ENCODE data around the gene CD6.

CD6 gene

GRCh38 chr11:61011229-61011870, 39.9 kb downstream of the CD6 start:
- no peak for DNase-seq

GRCh38 chr11:61011950-61012736, 40.7 kb downstream of the CD6 start:
- no peak for DNase-seq

GRCh38 chr11:61012737-61013215, 41.3 kb downstream of the CD6 start:
- DNase-seq = no peak

GRCh38 chr11:61018059-61018458, 46.6 kb downstream of the CD6 start:
- no peak for DNase-seq

- DNase-seq = no peak
Observed at GRCh38 chr11:61019037-61019831, 47.8 kb downstream of the CD6 start.

- no peak for DNase-seq
Observed at GRCh38 chr11:61019832-61020405, 48.4 kb downstream of the CD6 start.

GRCh38 chr11:61020551-61021235, 49.2 kb downstream of the CD6 start:
- DNase-seq = no peak

GRCh38 chr11:61021661-61022212, 50.3 kb downstream of the CD6 start:
- peak; percentile 86 for DNase-seq

GRCh38 chr11:61022311-61023085, 51.0 kb downstream of the CD6 start:
- DNase-seq = peak; percentile 51

GRCh38 chr11:61023086-61023965, 51.8 kb downstream of the CD6 start:
- peak; percentile 71 for DNase-seq

- no peak for DNase-seq
Observed at GRCh38 chr11:61023966-61024295, 52.5 kb downstream of the CD6 start.

- no peak for DNase-seq
Observed at GRCh38 chr11:61024938-61025820, 53.7 kb downstream of the CD6 start.

- no peak for DNase-seq
Observed at GRCh38 chr11:61025821-61026120, 54.3 kb downstream of the CD6 start.

- DNase-seq = peak; percentile 40
Observed at GRCh38 chr11:61026121-61027031, 54.9 kb downstream of the CD6 start.

GRCh38 chr11:61027141-61027840, 55.8 kb downstream of the CD6 start:
- DNase-seq = peak; percentile 51

GRCh38 chr11:61028135-61028729, 56.8 kb downstream of the CD6 start:
- peak; percentile 75 for DNase-seq

GRCh38 chr11:61032824-61033223, 61.3 kb downstream of the CD6 start:
- no peak for DNase-seq

All from stimulated activated CD4-positive, alpha-beta T cell treated with anti-CD3 and anti-CD28 coated beads, Interleukin-4, amount 100 ng/mL, for 1 hour (primary cell).